H1 (cell line): Measurements from ENCODE around the gene ZNF385D. TPM values are rescaled to one million over a fixed set of nuclear protein-coding genes. Genes with fewer than 3 reads are reported as not detected.

Source experiments
- TAF1 ChIP-seq: IDR thresholded peaks from 2 replicates; pipeline ENCODE4 v1.6.1; 2011; ENCODE audit warnings: mild to moderate bottlenecking, low read depth, low read length
- polyA plus RNA-seq, 7 experiments: library from polyadenylated mRNA; depleted of rRNA in 3 of 7; stranded (reverse) in 5 of 7; unstranded in 2 of 7; fragments of >200 nt in 5 of 7; fragments of 200-250 nt in 2 of 7; gene quantifications; 1 replicate in 5 of 7; 2 replicates in 1 of 7; 4 replicates in 1 of 7; pipeline versions ENCODE4 v1.2.1 to v1.2.3, GENCODE V29; 2011 to 2013; ENCODE audit warnings: missing spikeins in 2 of 7, mixed read lengths in 2 of 7
- total RNA-seq: library from RNA; stranded (reverse); fragmentation: NEBNext Ultra II Directional; extraction: Animal tissue kit (Norgen Biotek cat#: 25700); gene quantifications from 2 replicates; pipeline ENCODE4 v1.2.1, GENCODE V29; 2021
- TF ChIP-seq, protein P1 (sequence below): fragments of 300-600 bp; sonication (generic); IDR thresholded peaks from 2 replicates; pipeline ENCODE4 v1.7.1; 2012; ENCODE audit warnings: low read length, moderate library complexity, mild to moderate bottlenecking, inconsistent platforms; ENCODE audit not compliant: insufficient replicate concordance
- TF ChIP-seq, protein P2 (sequence below): IDR thresholded peaks from 2 replicates; pipeline ENCODE4 v1.6.1; 2012; ENCODE audit warnings: inconsistent platforms

The ZNF385D gene
- total and polyA plus RNA-seq, 2 of the 8 experiments (the other 6 are each of a cell fraction or from before 2014, with no cell fraction given): 5.9 to 10.8 TPM

DNA sequence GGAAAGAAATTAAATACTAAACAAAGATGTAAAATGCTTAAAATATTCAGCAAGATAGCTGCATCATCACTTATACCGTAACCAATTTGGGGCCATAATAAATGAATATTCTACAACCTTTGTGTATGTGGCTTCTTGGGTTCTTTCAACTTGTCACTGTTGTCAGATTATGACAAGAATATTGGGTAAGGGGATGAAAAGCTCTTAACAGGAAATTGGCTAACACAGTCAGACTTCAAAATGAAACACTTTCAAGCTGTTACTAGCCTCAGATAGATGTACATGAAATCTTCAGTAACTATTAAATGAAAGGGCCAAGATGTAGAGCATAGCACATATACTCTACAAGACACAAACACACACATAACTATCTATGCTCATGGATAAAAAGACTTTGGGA lies 38.7 kb upstream of the ZNF385D start (continued):
- TF ChIP-seq, protein P1, sequence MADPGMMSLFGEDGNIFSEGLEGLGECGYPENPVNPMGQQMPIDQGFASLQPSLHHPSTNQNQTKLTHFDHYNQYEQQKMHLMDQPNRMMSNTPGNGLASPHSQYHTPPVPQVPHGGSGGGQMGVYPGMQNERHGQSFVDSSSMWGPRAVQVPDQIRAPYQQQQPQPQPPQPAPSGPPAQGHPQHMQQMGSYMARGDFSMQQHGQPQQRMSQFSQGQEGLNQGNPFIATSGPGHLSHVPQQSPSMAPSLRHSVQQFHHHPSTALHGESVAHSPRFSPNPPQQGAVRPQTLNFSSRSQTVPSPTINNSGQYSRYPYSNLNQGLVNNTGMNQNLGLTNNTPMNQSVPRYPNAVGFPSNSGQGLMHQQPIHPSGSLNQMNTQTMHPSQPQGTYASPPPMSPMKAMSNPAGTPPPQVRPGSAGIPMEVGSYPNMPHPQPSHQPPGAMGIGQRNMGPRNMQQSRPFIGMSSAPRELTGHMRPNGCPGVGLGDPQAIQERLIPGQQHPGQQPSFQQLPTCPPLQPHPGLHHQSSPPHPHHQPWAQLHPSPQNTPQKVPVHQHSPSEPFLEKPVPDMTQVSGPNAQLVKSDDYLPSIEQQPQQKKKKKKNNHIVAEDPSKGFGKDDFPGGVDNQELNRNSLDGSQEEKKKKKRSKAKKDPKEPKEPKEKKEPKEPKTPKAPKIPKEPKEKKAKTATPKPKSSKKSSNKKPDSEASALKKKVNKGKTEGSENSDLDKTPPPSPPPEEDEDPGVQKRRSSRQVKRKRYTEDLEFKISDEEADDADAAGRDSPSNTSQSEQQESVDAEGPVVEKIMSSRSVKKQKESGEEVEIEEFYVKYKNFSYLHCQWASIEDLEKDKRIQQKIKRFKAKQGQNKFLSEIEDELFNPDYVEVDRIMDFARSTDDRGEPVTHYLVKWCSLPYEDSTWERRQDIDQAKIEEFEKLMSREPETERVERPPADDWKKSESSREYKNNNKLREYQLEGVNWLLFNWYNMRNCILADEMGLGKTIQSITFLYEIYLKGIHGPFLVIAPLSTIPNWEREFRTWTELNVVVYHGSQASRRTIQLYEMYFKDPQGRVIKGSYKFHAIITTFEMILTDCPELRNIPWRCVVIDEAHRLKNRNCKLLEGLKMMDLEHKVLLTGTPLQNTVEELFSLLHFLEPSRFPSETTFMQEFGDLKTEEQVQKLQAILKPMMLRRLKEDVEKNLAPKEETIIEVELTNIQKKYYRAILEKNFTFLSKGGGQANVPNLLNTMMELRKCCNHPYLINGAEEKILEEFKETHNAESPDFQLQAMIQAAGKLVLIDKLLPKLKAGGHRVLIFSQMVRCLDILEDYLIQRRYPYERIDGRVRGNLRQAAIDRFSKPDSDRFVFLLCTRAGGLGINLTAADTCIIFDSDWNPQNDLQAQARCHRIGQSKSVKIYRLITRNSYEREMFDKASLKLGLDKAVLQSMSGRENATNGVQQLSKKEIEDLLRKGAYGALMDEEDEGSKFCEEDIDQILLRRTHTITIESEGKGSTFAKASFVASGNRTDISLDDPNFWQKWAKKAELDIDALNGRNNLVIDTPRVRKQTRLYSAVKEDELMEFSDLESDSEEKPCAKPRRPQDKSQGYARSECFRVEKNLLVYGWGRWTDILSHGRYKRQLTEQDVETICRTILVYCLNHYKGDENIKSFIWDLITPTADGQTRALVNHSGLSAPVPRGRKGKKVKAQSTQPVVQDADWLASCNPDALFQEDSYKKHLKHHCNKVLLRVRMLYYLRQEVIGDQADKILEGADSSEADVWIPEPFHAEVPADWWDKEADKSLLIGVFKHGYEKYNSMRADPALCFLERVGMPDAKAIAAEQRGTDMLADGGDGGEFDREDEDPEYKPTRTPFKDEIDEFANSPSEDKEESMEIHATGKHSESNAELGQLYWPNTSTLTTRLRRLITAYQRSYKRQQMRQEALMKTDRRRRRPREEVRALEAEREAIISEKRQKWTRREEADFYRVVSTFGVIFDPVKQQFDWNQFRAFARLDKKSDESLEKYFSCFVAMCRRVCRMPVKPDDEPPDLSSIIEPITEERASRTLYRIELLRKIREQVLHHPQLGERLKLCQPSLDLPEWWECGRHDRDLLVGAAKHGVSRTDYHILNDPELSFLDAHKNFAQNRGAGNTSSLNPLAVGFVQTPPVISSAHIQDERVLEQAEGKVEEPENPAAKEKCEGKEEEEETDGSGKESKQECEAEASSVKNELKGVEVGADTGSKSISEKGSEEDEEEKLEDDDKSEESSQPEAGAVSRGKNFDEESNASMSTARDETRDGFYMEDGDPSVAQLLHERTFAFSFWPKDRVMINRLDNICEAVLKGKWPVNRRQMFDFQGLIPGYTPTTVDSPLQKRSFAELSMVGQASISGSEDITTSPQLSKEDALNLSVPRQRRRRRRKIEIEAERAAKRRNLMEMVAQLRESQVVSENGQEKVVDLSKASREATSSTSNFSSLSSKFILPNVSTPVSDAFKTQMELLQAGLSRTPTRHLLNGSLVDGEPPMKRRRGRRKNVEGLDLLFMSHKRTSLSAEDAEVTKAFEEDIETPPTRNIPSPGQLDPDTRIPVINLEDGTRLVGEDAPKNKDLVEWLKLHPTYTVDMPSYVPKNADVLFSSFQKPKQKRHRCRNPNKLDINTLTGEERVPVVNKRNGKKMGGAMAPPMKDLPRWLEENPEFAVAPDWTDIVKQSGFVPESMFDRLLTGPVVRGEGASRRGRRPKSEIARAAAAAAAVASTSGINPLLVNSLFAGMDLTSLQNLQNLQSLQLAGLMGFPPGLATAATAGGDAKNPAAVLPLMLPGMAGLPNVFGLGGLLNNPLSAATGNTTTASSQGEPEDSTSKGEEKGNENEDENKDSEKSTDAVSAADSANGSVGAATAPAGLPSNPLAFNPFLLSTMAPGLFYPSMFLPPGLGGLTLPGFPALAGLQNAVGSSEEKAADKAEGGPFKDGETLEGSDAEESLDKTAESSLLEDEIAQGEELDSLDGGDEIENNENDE: no peak
- no peak for TF ChIP-seq TAF1
- TF ChIP-seq, protein P2, sequence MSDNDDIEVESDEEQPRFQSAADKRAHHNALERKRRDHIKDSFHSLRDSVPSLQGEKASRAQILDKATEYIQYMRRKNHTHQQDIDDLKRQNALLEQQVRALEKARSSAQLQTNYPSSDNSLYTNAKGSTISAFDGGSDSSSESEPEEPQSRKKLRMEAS: no peak
